NCI-H2081 treated with DMSO at 0.1 percent for 48 hours (cell line): ENCODE measurements around the gene MYL3.

Experiments
- DNase-seq: peaks from one replicate; lab custom pipeline; 2025; lab: John Stamatoyannopoulos, UW

The MYL3 gene

DNA sequence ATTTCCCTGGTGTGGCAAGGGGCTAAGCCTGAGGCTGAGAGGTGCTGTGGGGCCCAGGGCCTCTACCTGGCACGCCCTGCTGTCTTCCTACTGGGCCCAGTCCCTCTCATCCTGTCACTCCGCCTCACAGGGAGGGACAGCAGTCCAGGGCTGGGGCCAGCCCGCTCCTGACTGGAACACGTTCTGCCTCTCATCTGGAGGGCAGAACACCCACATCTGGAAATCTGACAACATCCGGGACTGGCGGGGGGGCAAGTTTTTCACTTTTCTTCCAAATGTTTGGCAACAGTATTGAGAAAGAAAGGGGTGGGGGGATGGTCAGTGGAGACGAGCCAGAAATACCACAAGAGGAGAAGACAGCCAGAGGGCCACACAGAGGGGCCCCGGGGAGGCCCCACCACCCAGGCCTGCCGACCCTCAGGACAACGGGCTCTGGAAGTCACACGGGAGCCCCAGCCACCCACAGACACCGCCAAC lies 1.8 kb upstream of the MYL3 start:
- no peak for DNase-seq

- no peak for DNase-seq
Observed at GRCh38 chr3:46864061-46864881, 1.0 kb upstream of the MYL3 start.

DNA sequence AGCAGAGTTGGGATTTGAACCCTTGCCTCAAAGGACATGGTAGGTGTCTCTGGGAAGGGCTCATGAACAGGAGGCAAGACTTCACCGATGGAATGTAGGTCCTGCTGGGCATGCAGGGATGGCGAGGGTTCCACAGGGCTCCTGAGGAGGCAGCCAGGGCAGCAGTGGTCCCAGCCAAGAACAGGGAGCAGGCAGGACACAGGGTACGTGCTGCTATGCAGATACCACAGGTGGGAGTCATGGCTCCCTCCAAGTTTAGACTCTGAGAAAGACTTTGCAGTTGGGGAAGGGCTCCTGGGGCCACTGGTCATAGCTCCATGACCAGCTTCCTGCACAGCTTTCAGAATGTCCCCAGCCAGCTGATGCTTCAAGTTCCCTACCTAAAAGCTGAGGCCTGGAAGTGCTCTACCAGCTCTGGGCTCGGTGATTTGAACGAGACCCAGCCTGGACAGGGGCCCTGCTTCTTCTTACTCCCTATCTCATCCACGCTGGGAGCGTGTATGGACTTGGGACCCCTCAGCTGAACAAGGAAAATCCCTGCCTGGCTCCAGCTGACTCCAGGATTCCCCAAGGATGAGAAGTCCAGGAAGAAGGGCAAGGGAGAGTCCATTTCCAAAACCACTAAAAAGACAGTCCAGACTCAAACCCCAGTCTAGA lies 747 bp downstream of the MYL3 start:
- no peak for DNase-seq

- no peak for DNase-seq
Observed at GRCh38 chr3:46861605-46862368, 1.5 kb downstream of the MYL3 start.

DNA sequence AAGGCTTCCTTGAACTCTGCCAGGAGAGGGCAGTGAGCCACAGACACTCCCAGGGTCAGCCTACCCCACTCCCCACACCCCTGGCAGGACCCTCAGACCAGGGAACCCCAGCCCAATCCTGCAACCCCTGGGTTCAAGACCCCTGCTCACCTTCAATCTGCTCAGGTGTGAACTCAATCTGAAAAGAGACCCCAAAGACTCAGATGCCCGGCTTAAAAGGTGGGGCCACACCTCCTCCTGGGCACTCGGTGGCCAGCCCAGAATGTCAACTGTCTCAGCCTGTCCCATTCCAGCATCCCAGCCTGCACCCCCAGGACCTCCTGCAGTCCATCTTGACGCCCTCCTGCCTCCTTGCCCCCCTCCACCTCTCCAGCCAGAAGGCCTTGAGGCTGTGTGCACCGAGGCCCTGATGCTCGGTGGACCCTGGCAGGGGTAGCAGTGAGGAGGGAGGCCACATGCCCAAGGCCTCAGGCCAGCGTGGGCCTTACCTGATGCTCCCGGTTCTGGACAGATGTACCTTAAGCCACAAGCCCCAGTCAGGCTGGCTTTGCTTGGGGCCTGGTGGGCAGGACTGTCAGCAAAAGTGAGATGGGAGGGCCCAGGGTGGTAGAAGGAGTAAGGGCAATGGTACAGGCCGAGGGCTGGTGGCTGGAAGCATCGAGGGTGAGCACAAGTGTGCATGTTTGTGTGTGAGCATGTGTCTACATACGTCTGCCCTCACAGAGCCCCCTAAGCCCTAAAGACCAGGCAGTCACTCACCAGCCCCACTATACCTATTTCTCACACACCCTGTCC lies 2.2 kb downstream of the MYL3 start:
- DNase-seq: no peak

GRCh38 chr3:46860017-46860809 lies 3.0 kb downstream of the MYL3 start:
- no peak for DNase-seq

- no peak for DNase-seq
Observed at GRCh38 chr3:46859001-46859710, 4.1 kb downstream of the MYL3 start.

GRCh38 chr3:46858456-46858855 lies 4.8 kb downstream of the MYL3 start:
- DNase-seq: no peak

DNA sequence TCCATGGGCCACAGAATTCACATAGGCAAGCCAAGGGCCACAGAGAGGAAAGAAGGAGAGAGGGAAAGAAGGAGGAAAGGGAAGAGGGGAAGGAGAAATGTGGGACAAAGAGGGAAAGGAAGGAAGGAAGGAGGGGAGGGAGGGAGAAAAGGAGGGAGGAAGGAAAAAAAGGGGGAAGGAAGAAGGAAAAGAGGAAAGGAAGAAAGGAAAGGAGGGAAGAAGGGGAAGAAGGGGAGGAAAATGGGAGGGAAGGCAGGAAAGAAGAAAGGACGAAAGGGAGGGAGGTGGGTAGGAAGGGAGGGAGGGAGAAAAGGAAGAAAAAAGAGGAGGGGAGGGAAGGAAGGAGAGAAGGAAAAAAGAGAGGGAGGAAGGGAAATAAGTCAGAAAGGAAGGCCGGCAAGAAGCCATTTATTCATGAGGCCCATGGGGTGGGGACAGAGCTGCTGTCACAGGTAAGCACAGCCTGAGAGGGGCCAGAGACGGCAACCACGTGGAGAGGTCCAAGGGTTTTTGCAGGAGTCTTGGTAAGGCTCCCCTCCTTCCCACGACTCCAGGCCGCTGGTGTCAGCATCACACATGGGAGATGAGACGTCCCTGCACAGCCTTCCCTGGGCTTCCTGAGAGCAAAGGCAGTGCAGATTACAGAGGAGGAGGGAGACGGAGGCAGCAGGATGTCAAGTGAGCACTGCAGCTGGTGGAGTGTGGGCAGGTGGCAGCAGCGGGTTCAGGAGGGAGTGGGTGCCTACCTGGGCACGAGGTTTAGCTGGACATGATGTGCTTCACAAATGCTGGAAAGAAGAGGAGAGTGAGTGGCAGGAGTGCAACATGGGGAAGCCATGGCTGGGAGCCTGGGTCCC lies 5.5 kb downstream of the MYL3 start:
- DNase-seq: no peak

DNA sequence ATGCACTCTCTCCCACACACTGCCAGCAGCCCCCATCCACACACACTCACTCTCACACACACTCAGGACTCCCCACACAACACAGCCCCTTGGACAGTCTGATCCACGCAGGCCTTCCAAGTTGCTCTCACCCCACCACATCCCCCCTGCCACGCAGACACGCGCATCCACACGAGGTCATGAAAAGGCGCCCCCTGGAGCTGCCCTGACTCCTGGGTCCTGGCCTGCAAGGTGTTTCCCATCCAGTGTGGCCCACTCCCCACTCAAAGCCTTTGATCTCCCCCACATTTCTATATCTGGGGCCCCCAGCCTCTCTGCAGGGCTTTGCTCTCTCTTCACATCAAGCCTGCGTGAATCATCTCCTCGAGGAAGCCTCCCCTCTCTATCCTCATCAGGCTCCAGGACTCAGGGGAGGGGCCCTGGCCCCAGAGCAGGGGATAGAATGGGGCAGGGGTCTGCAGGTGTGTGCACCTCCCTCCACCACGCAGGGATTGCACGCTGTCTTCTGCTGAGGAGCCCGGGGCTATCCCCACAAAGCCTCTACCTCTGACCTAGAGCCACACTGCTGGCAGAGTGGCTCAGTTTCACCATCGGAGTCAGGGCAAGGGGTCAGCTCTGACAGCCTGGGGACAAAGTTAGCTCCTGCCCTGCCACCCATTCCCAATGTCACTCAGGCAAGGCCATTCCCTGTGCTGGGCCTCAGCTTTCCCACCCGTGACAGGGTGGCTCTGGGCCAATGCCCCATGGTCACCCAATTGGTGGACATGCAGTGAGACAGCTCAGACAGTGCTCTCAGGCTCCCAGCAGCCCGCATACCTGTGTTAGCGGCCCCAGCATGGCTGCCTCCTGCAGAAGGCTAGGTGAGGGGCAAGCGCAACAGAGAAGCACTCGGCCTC lies 6.4 kb downstream of the MYL3 start:
- DNase-seq: no peak

GRCh38 chr3:46854555-46854991 lies 8.7 kb downstream of the MYL3 start:
- no peak for DNase-seq

GRCh38 chr3:46853441-46854415 lies 9.5 kb downstream of the MYL3 start:
- no peak for DNase-seq

GRCh38 chr3:46852839-46853355 lies 10.3 kb downstream of the MYL3 start:
- no peak for DNase-seq

- DNase-seq: no peak
Observed at GRCh38 chr3:46852334-46852720, 10.9 kb downstream of the MYL3 start.

DNA sequence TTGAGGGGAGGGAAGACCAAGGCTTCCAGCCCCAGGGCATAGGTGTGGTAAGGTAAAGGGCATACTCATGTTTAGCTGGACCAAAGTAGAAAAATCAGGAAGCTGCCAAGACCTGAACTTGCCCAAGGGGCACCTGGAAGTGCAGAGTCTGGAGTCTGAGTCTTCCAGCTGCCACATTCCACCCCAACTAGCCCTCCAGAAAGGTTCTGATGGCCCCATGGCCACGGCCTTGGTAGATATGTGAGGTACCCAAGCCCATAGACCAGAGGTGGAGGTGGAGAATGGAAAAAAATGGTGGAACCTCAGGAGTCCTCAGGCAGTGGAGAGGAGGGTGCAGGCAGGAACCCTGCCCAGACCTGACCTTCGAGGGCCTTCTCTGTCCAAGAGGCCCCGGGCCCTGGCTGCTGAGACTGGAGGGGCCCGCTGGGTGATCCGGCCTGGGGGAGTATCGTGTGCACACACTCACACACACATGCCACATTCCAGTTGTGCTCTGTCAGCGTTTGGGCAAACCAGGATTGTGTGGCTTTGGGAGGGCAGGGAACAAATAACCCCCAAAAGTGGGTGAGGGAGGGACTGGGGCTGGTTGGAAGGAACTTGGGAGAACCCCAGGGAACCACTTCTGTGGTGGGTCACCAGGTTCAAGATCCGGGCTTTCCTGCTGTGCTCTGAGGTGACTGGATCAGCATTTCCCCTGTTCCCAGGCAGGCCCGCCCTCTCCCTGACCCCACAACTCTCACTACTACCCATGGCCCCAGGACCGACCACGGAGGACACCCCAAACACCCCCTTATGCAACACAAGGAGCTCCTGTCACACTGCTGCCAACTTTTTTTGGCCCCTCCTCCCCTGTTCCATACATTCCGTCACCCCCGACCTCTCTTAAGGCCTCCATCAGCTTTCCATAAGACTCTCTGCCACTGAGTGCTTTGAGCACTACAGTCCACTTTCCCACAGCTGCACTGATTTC lies 11.6 kb downstream of the MYL3 start:
- no peak for DNase-seq

- no peak for DNase-seq
Observed at GRCh38 chr3:46850468-46850779, 12.8 kb downstream of the MYL3 start.
